HCT116 (cell line): Measurements from ENCODE around the gene GLI3. TPM values are rescaled to one million over a fixed set of nuclear protein-coding genes. Genes with fewer than 3 reads are reported as not detected.

ENCODE experiments used
- ATAC-seq: fragments of 200-7000 bp; cut with Tn5 transposase; 2 replicates; pipeline ENCODE4 v1.9.1; 2020; ENCODE audit warnings: mild to moderate bottlenecking, moderate library complexity
- BruUV-seq: library from RNA; stranded (reverse); fragments of 400-500 nt; replicated peaks from 2 replicates; lab custom pipeline; 2021; lab: Mats Ljungman, UMichigan
- CTCF ChIA-PET: fragments of 300-600 bp; sonication (Branson Sonifier 250); formaldehyde crosslinking; loops from one replicate; lab custom pipeline; 2021; ENCODE audit warnings: antibody characterized with exemption; lab: Charles Lee
- POLR2A ChIA-PET: fragments of 300-600, 350-600 bp; sonication (Branson Sonifier 250); formaldehyde crosslinking; loops from one replicate; lab custom pipeline; 2021; ENCODE audit warnings: antibody characterized with exemption; lab: Charles Lee
- RAD21 ChIA-PET, 2 experiments: fragments of 300-600 bp; sonication (Branson Sonifier 250); formaldehyde crosslinking; loops; one replicate each; lab custom pipeline; 2023; ENCODE audit warnings: low total read pairs in 2 of 2; ENCODE audit not compliant: uncharacterized antibody in 2 of 2, unreplicated experiment in 2 of 2, low non-redundant PET in 1 of 2; lab: Charles Lee
- DNase-seq: peaks from one replicate; pipeline ENCODE4 v3.0.0-alpha.2; 2010; ENCODE audit warnings: low read depth, low spot score
- H2AFZ ChIP-seq: fragments of 200-600 bp; shearing (Covaris generic), sonication (generic); 2 replicates; pipeline ENCODE4 v1.6.1; 2017; ENCODE audit warnings: low read depth, mixed run types, mixed read lengths, antibody characterized with exemption, low read length; ENCODE audit not compliant: poor library complexity, severe bottlenecking
- H3K27ac ChIP-seq: 2 replicates; pipeline ENCODE4 v1.5.1; 2012; ENCODE audit warnings: low read depth, low read length
- H3K27me3 ChIP-seq: fragments of 200-600 bp; sonication (generic); 2 replicates; pipeline ENCODE4 v1.6.1; 2016; ENCODE audit warnings: mixed run types, low read length, mixed read lengths; ENCODE audit not compliant: insufficient read depth
- H3K36me3 ChIP-seq, 2 experiments: fragments of 200-500 bp in 1 of 2; fragments of 200-600 bp in 1 of 2; sonication (Bioruptor generic) in 1 of 2; sonication (generic) in 1 of 2; 2 replicates each; pipeline versions ENCODE4 v1.5.1 to v1.6.1; 2014 to 2016; ENCODE audit warnings: low read length in 2 of 2, inconsistent platforms in 1 of 2, mixed read lengths in 1 of 2, mixed run types in 1 of 2; ENCODE audit not compliant: insufficient read depth in 2 of 2, control insufficient read depth in 1 of 2
- H3K4me1 ChIP-seq, 2 experiments: fragments of 200-600 bp in 1 of 2; sonication (generic) in 1 of 2; 2 replicates each; pipeline versions ENCODE4 v1.5.1 to v1.6.1; 2012 to 2017; ENCODE audit warnings: low read length in 2 of 2, inconsistent platforms in 1 of 2, mild to moderate bottlenecking in 1 of 2, mixed read lengths in 1 of 2, mixed run types in 1 of 2, moderate library complexity in 1 of 2; ENCODE audit not compliant: insufficient read depth in 2 of 2, control insufficient read depth in 1 of 2
- H3K4me2 ChIP-seq: fragments of 200-600 bp; sonication (generic); 2 replicates; pipeline ENCODE4 v1.6.1; 2017; ENCODE audit warnings: mixed run types, low read length, mixed read lengths
- H3K4me3 ChIP-seq, 2 experiments: fragments of 200-600 bp in 1 of 2; sonication (generic) in 1 of 2; replicated peaks in 1 of 2; 2 replicates each; pipeline ENCODE4 v1.5.1; 2011 to 2016; ENCODE audit warnings: low read length in 2 of 2, control low read depth in 1 of 2, low read depth in 1 of 2, mild to moderate bottlenecking in 1 of 2, mixed read lengths in 1 of 2, mixed run types in 1 of 2
- H3K79me2 ChIP-seq: fragments of 200-600 bp; sonication (generic); 2 replicates; pipeline ENCODE4 v1.6.1; 2017; ENCODE audit warnings: mild to moderate bottlenecking, mixed run types, low read length, moderate library complexity, mixed read lengths; ENCODE audit not compliant: insufficient read depth
- H3K9ac ChIP-seq: fragments of 200-600 bp; sonication (generic); 2 replicates; pipeline ENCODE4 v1.6.1; 2016; ENCODE audit warnings: low read length, mixed read lengths
- H3K9me2 ChIP-seq: fragments of 200-600 bp; sonication (generic), shearing (Covaris generic); 2 replicates; pipeline ENCODE4 v1.6.1; 2017; ENCODE audit warnings: mixed run types, mild to moderate bottlenecking, moderate library complexity; ENCODE audit not compliant: insufficient read depth
- H3K9me3 ChIP-seq, 2 experiments: fragments of 200-500 bp in 1 of 2; fragments of 200-600 bp in 1 of 2; sonication (Bioruptor generic) in 1 of 2; sonication (generic) in 1 of 2; 2 replicates each; pipeline ENCODE4 v1.6.1; 2014 to 2017; ENCODE audit warnings: low read length in 2 of 2, mixed read lengths in 2 of 2, inconsistent platforms in 1 of 2, low read depth in 1 of 2, mild to moderate bottlenecking in 1 of 2, mixed run types in 1 of 2, moderate library complexity in 1 of 2; ENCODE audit not compliant: control insufficient read depth in 1 of 2, insufficient read depth in 1 of 2
- H4K20me1 ChIP-seq: fragments of 200-600 bp; sonication (generic), shearing (Covaris generic); 2 replicates; pipeline ENCODE4 v1.6.1; 2017; ENCODE audit warnings: mixed run types, mild to moderate bottlenecking, moderate library complexity; ENCODE audit not compliant: insufficient read depth
- ATF3 ChIP-seq: IDR thresholded peaks from 2 replicates; pipeline ENCODE4 v1.6.1; 2012
- EGR1 ChIP-seq: IDR thresholded peaks from 2 replicates; pipeline ENCODE4 v1.6.1; 2012; ENCODE audit warnings: low read depth
- ELF1 ChIP-seq: IDR thresholded peaks from 2 replicates; pipeline ENCODE4 v1.6.1; 2012; ENCODE audit warnings: low read depth, borderline replicate concordance
- EZH2 ChIP-seq: fragments of 200-600 bp; sonication (generic); IDR thresholded peaks from 2 replicates; pipeline ENCODE4 v1.6.1; 2017; ENCODE audit warnings: antibody characterized with exemption, mixed run types
- EZH2phosphoT487 ChIP-seq: fragments of 200-600 bp; IDR thresholded peaks from 2 replicates; pipeline ENCODE4 v1.6.1; 2018; ENCODE audit warnings: antibody characterized with exemption, borderline replicate concordance
- JUND ChIP-seq: IDR thresholded peaks from 2 replicates; pipeline ENCODE4 v1.6.1; 2012
- MAX ChIP-seq: IDR thresholded peaks from 2 replicates; pipeline ENCODE4 v1.6.1; 2012
- POLR2A ChIP-seq: IDR thresholded peaks from 2 replicates; pipeline ENCODE4 v1.7.0; 2011; ENCODE audit warnings: borderline replicate concordance; ENCODE audit not compliant: insufficient read depth, insufficient read length; ENCODE audit errors: extremely low read depth
- RAD21 ChIP-seq: IDR thresholded peaks from 2 replicates; pipeline ENCODE4 v1.6.1; 2012; ENCODE audit warnings: low read depth, mild to moderate bottlenecking
- SIN3A ChIP-seq: IDR thresholded peaks from 2 replicates; pipeline ENCODE4 v1.6.1; 2012; ENCODE audit warnings: low read depth
- SP1 ChIP-seq: IDR thresholded peaks from 2 replicates; pipeline ENCODE4 v1.6.1; 2012; ENCODE audit warnings: low read depth
- SRF ChIP-seq: IDR thresholded peaks from 2 replicates; pipeline ENCODE4 v1.6.1; 2012; ENCODE audit warnings: low read depth
- TCF7L2 ChIP-seq: IDR thresholded peaks from 2 replicates; pipeline ENCODE4 v1.7.0; 2011; ENCODE audit warnings: borderline replicate concordance, inconsistent platforms; ENCODE audit not compliant: insufficient read depth, insufficient read length; ENCODE audit errors: extremely low read depth
- YY1 ChIP-seq: IDR thresholded peaks from 2 replicates; pipeline ENCODE4 v1.6.1; 2011; ENCODE audit warnings: low read length, low read depth, moderate library complexity, mild to moderate bottlenecking; ENCODE audit not compliant: insufficient replicate concordance; ENCODE audit errors: extremely low read depth
- ZFX ChIP-seq: fragments of 450-650 bp; IDR thresholded peaks from 2 replicates; pipeline ENCODE4 v1.6.1; 2017
- intact Hi-C: fragments of 100-400 bp; cut with micrococcal nuclease; formaldehyde crosslinking; loops from 2 replicates; pipeline ENCODE4 v1.10.0; 2022
- total RNA-seq: library from RNA; stranded (reverse); gene quantifications from one replicate; pipeline ENCODE4 v1.2.1, GENCODE V29; 2021; ENCODE audit not compliant: unreplicated experiment
- TF ChIP-seq, protein P1 (sequence below), 3 experiments: fragments of 200-600 bp in 1 of 3; sonication (generic) in 1 of 3; IDR thresholded peaks in 2 of 3; conservative IDR thresholded peaks in 1 of 3; 2 replicates each; pipeline ENCODE4 v1.5.1; 2012 to 2017; ENCODE audit warnings: low read depth in 2 of 3, low read length in 2 of 3, antibody characterized with exemption in 1 of 3, borderline replicate concordance in 1 of 3, control low read depth in 1 of 3, mild to moderate bottlenecking in 1 of 3, mixed read lengths in 1 of 3, mixed run types in 1 of 3, moderate library complexity in 1 of 3; ENCODE audit not compliant: insufficient read depth in 1 of 3

GLI3 gene
- total RNA-seq, 1 experiment from 2014 or later: 0.07 TPM

DNA sequence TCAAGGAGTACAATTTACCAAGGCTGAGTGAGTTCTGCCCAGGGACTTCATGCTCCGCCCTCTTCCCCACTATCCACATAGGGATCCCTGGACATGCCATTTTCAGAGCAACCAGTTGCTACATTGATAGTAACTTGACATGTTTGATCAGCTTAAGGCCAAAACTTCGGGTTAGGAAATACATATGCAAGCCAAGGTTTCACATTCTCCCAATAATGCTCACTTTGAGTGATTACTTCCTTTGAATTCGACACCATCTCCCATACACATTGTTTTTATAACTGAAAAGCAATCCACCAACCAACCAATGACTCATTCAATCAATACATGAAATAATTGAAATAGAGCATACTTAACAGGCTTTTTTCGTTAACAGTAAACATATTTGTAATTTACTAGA is 137.9 kb downstream of the GLI3 start:
- BruUV-seq: no TSS peak
- no peak for ATAC-seq
- no peak for DNase-seq
- ChIA-PET RAD21 (no interaction called here), POLR2A (no interaction called here), CTCF (no interaction called here)
- H3K4me2 ChIP-seq: no peak overlapping the region
- TF ChIP-seq SP1 (no peak), EGR1 (no peak), ZFX (no peak), EZH2 (no peak), TCF7L2 (no peak), ELF1 (no peak), SIN3A (no peak), SRF (no peak), MAX (no peak), JUND (no peak), POLR2A (no peak), ATF3 (no peak), YY1 (no peak), RAD21 (no peak)
- H3K4me1 ChIP-seq: no peaks in the 10 kb centered on the region
- no peaks in the 10 kb centered on the region for H4K20me1 ChIP-seq
- H3K9me2 ChIP-seq: no peaks in the 10 kb centered on the region
- H3K27ac ChIP-seq: no peak overlapping the region
- no peaks in the 10 kb centered on the region for H3K27me3 ChIP-seq
- no peaks in the 10 kb centered on the region for H3K9me3 ChIP-seq
- H3K36me3 ChIP-seq: no peaks in the 10 kb centered on the region
- intact Hi-C loops: no loop called here
- no peak overlapping the region for H3K9ac ChIP-seq
- no peak overlapping the region for H3K4me3 ChIP-seq
- no peaks in the 10 kb centered on the region for H3K79me2 ChIP-seq
- no peak overlapping the region for H2AFZ ChIP-seq

DNA sequence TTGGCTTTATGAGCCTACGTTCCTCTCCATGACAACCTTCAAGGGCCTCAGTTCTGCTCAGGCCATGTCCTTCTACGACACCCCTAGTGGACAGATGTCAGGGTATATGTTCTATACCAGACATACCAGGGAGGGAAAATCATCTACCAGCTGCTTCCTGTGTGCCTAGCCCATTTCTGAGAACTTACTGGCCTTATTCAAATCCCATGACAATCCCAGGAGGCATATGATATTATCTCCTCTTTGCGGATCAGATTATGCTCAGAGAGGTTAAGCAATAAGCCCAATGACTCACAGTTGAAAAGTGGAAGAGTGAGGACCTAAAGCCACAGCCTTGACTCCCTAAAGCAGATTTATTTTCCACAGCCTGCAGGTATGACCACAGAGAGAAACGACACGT is 139.3 kb downstream of the GLI3 start:
- no peak for DNase-seq
- POLR2A ChIA-PET: no interaction called here
- Histone ChIP-seq H3K4me1 (no peaks in the 10 kb centered on the region), H4K20me1 (no peaks in the 10 kb centered on the region), H3K27ac (no peak overlapping the region), H3K36me3 (no peaks in the 10 kb centered on the region), H3K9me2 (no peaks in the 10 kb centered on the region), H2AFZ (no peak overlapping the region), H3K27me3 (no peaks in the 10 kb centered on the region), H3K4me3 (no peak overlapping the region), H3K4me2 (no peak overlapping the region), H3K9me3 (no peaks in the 10 kb centered on the region), H3K79me2 (no peaks in the 10 kb centered on the region), H3K9ac (no peak overlapping the region)
- CTCF ChIA-PET: no interaction called here
- no TSS peak for BruUV-seq
- TF ChIP-seq TCF7L2 (no peak), MAX (no peak), YY1 (no peak), POLR2A (no peak), EZH2phosphoT487 (no peak), ELF1 (no peak), SIN3A (no peak)
- TF ChIP-seq, protein P1, sequence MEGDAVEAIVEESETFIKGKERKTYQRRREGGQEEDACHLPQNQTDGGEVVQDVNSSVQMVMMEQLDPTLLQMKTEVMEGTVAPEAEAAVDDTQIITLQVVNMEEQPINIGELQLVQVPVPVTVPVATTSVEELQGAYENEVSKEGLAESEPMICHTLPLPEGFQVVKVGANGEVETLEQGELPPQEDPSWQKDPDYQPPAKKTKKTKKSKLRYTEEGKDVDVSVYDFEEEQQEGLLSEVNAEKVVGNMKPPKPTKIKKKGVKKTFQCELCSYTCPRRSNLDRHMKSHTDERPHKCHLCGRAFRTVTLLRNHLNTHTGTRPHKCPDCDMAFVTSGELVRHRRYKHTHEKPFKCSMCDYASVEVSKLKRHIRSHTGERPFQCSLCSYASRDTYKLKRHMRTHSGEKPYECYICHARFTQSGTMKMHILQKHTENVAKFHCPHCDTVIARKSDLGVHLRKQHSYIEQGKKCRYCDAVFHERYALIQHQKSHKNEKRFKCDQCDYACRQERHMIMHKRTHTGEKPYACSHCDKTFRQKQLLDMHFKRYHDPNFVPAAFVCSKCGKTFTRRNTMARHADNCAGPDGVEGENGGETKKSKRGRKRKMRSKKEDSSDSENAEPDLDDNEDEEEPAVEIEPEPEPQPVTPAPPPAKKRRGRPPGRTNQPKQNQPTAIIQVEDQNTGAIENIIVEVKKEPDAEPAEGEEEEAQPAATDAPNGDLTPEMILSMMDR (IDR thresholded peaks at IDR 0.05 in 2 of 3, conservative IDR thresholded peaks at IDR 0.05 in 1 of 3; ENCODE audit: borderline replicate concordance in 1 of 3, insufficient read depth in 1 of 3, low read depth in 2 of 3, low read length in 2 of 3): peak in 1 of 3 experiments; percentile 14; a peak in 1 of 6 replicates
- RAD21 ChIA-PET: no interaction called here
- intact Hi-C loops: no loop called here
- ATAC-seq: no peak
